Muscle of arm (tissue), 14 donors: Measurements from ENCODE around the gene ARHGAP45. TPM values are rescaled to one million over a fixed set of nuclear protein-coding genes. Genes with fewer than 3 reads are reported as not detected.
A peak's percentile ranks its signal among the peaks of the same experiment; 100 is the strongest.
"Not testable (repeated sequence)": the region's sequence is repeated elsewhere in the genome, so short reads cannot be mapped to it uniquely, and the experiment has no call there.

ENCODE experiments used
- DNase-seq: peaks from one replicate; pipeline ENCODE4 v3.0.0-alpha.2; 2013
- long read RNA-seq, 11 donors: transcript quantifications; one replicate each; lab custom pipeline, GENCODE V29; 2026
- polyA plus RNA-seq, 12 donors: library from polyadenylated mRNA; unstranded; fragments of 120-200 nt; gene quantifications; one replicate each; pipeline ENCODE4 v1.2.1, GENCODE V29; 2013; ENCODE audit not compliant: insufficient read length in 12 of 12

ARHGAP45 gene
- polyA plus RNA-seq, result 10 to 100 TPM in 3 of 12 donors, 1 to 10 TPM in 8, not detected in 1; 6.0 to 26.0 (median 8.1) TPM
- long read RNA-seq, donor 1, partial matches to known transcripts, result 0 of 4 reads
- long read RNA-seq, donor 1, other reads (novel, unspliced or antisense), result 0 of 4 reads
- long read RNA-seq, donor 2, partial matches to known transcripts, result 98 of 98 reads
- long read RNA-seq, donor 2, other reads (novel, unspliced or antisense), result 0 of 98 reads
- long read RNA-seq, donor 3, result 0 reads
- long read RNA-seq, donor 4, partial matches to known transcripts, result 0 of 2 reads
- long read RNA-seq, donor 4, other reads (novel, unspliced or antisense), result 0 of 2 reads
- long read RNA-seq, donor 5, full-length matches to known transcripts, result 1 of 327 reads
- long read RNA-seq, donor 5, partial matches to known transcripts, result 182 of 327 reads
- long read RNA-seq, donor 5, other reads (novel, unspliced or antisense), result 144 of 327 reads
- long read RNA-seq, donor 6, partial matches to known transcripts, result 42 of 42 reads
- long read RNA-seq, donor 6, other reads (novel, unspliced or antisense), result 0 of 42 reads
- long read RNA-seq, donor 7, partial matches to known transcripts, result 18 of 42 reads
- long read RNA-seq, donor 7, other reads (novel, unspliced or antisense), result 24 of 42 reads
- long read RNA-seq, donor 8, partial matches to known transcripts, result 126 of 128 reads
- long read RNA-seq, donor 8, other reads (novel, unspliced or antisense), result 0 of 128 reads
- long read RNA-seq, donor 9, result 0 reads
- long read RNA-seq, donor 10, full-length matches to known transcripts, result 1 of 1 reads
- long read RNA-seq, donor 10, partial matches to known transcripts, result 0 of 1 reads
- long read RNA-seq, donor 10, other reads (novel, unspliced or antisense), result 0 of 1 reads
- long read RNA-seq, donor 11, full-length matches to known transcripts, result 3 of 3 reads
- long read RNA-seq, donor 11, partial matches to known transcripts, result 0 of 3 reads
- long read RNA-seq, donor 11, other reads (novel, unspliced or antisense), result 0 of 3 reads

- DNase-seq, result no peak
Measured at GRCh38 chr19:1066748-1067340, at the start of gene ARHGAP45. TSS of gene ARHGAP45 (plus strand) at chr19:1067167. CDS start at chr19:1067406, 239 bp downstream.

- DNase-seq, result no peak
Measured at GRCh38 chr19:1017906-1018305, 49.1 kb upstream of the ARHGAP45 start.

- DNase-seq, result no peak
Measured at GRCh38 chr19:1018393-1018792, 48.6 kb upstream of the ARHGAP45 start.

GRCh38 chr19:1018932-1019615 is 47.9 kb upstream of the ARHGAP45 start:
- DNase-seq, result no peak

- DNase-seq, result no peak
Measured at GRCh38 chr19:1019616-1019961, 47.4 kb upstream of the ARHGAP45 start.

GRCh38 chr19:1019980-1020867 is 46.7 kb upstream of the ARHGAP45 start:
- no peak for DNase-seq

GRCh38 chr19:1020868-1021425 is 46.0 kb upstream of the ARHGAP45 start, which contains the start of gene TMEM259:
TSS of gene TMEM259 (minus strand) at chr19:1021123. CDS start at chr19:1020996, 127 bp downstream.
- DNase-seq, result peak; percentile 97

GRCh38 chr19:1023883-1024188 is 43.1 kb upstream of the ARHGAP45 start:
- not testable (repeated sequence) for DNase-seq

GRCh38 chr19:1025080-1025479 is 41.9 kb upstream of the ARHGAP45 start:
- not testable (repeated sequence) for DNase-seq

- peak; percentile 72 for DNase-seq
Measured at GRCh38 chr19:1025960-1026782, 40.8 kb upstream of the ARHGAP45 start, which contains the start of gene CNN2. TSS of gene CNN2 (plus strand) at chr19:1026608. CDS start at chr19:1026662, 54 bp downstream.

- no peak for DNase-seq
Measured at GRCh38 chr19:1026783-1027649, 40.0 kb upstream of the ARHGAP45 start.

GRCh38 chr19:1027650-1028061 is 39.3 kb upstream of the ARHGAP45 start:
- DNase-seq, result no peak

GRCh38 chr19:1028062-1028926 is 38.7 kb upstream of the ARHGAP45 start:
- DNase-seq, result peak; percentile 64

GRCh38 chr19:1032264-1032867 is 34.6 kb upstream of the ARHGAP45 start:
- no peak for DNase-seq

- DNase-seq, result no peak
Measured at GRCh38 chr19:1035998-1036621, 30.9 kb upstream of the ARHGAP45 start.

- no peak for DNase-seq
Measured at GRCh38 chr19:1037621-1038064, 29.3 kb upstream of the ARHGAP45 start.
